Mesenchymal stem cell (in vitro differentiated cells and primary cell): Measurements from ENCODE around the gene SOCS4.
"Not testable (repeated sequence)": the region's sequence is repeated elsewhere in the genome, so short reads cannot be mapped to it uniquely, and the experiment has no call there.

Source experiments
- DNase-seq: peaks from one replicate; pipeline ENCODE4 v3.0.0-alpha.2; 2013
- H2AFZ ChIP-seq: one replicate; pipeline ENCODE4 v1.6.1; 2013; ENCODE audit warnings: low read depth, mild to moderate bottlenecking, control low read depth, inconsistent platforms, low read length, moderate library complexity
- H2AK5ac ChIP-seq: 2 replicates; pipeline ENCODE4 v1.6.1; 2013; ENCODE audit warnings: low read length, moderate library complexity, mild to moderate bottlenecking, inconsistent platforms; ENCODE audit not compliant: severe bottlenecking
- H2BK120ac ChIP-seq: one replicate; pipeline ENCODE4 v1.6.1; 2013; ENCODE audit warnings: low read depth, mild to moderate bottlenecking, inconsistent platforms, low read length, moderate library complexity
- H2BK12ac ChIP-seq, 2 experiments: one replicate each; pipeline ENCODE4 v1.6.1; 2013; ENCODE audit warnings: inconsistent platforms in 2 of 2, low read length in 2 of 2, mild to moderate bottlenecking in 2 of 2, moderate library complexity in 2 of 2, control low read depth in 1 of 2
- H2BK15ac ChIP-seq: one replicate; pipeline ENCODE4 v1.6.1; 2013; ENCODE audit warnings: mild to moderate bottlenecking, low read depth, inconsistent platforms; ENCODE audit not compliant: poor library complexity, severe bottlenecking
- H2BK5ac ChIP-seq: 2 replicates; pipeline ENCODE4 v1.6.1; 2013; ENCODE audit warnings: low read depth, mild to moderate bottlenecking, low read length, control low read depth, inconsistent platforms; ENCODE audit not compliant: poor library complexity, severe bottlenecking
- H3K14ac ChIP-seq, 2 experiments: one replicate each; pipeline ENCODE4 v1.6.1; 2013; ENCODE audit warnings: inconsistent platforms in 2 of 2, low read length in 2 of 2, control low read depth in 1 of 2, mild to moderate bottlenecking in 1 of 2, moderate library complexity in 1 of 2
- H3K18ac ChIP-seq, 2 experiments: one replicate each; pipeline ENCODE4 v1.6.1; 2013; ENCODE audit warnings: inconsistent platforms in 2 of 2, low read length in 2 of 2, control low read depth in 1 of 2, low read depth in 1 of 2, mild to moderate bottlenecking in 1 of 2
- H3K23ac ChIP-seq, 2 experiments: one replicate each; pipeline ENCODE4 v1.6.1; 2013; ENCODE audit warnings: inconsistent platforms in 2 of 2, low read length in 2 of 2, mild to moderate bottlenecking in 2 of 2, moderate library complexity in 2 of 2, control low read depth in 1 of 2
- H3K27ac ChIP-seq: 2 replicates; pipeline ENCODE4 v1.5.1; 2013; ENCODE audit warnings: mild to moderate bottlenecking, moderate library complexity, low read length, control low read depth, inconsistent platforms; ENCODE audit not compliant: poor library complexity, severe bottlenecking
- H3K27me3 ChIP-seq, 2 experiments: 2 replicates each; pipeline versions ENCODE4 v1.6.1 to v1.7.0; 2013; ENCODE audit warnings: low read length in 2 of 2, mild to moderate bottlenecking in 2 of 2, moderate library complexity in 2 of 2, control low read depth in 1 of 2, inconsistent platforms in 1 of 2; ENCODE audit not compliant: control insufficient read depth in 1 of 2, insufficient read depth in 1 of 2
- H3K36me3 ChIP-seq, 2 experiments: 2 replicates each; pipeline versions ENCODE4 v1.6.1 to v1.7.0; 2013; ENCODE audit warnings: low read length in 2 of 2, control low read depth in 1 of 2, inconsistent platforms in 1 of 2, low read depth in 1 of 2, mild to moderate bottlenecking in 1 of 2; ENCODE audit not compliant: insufficient read depth in 2 of 2, control insufficient read depth in 1 of 2
- H3K4ac ChIP-seq, 2 experiments: one replicate each; pipeline ENCODE4 v1.6.1; 2013; ENCODE audit warnings: inconsistent platforms in 2 of 2, low read length in 2 of 2, mild to moderate bottlenecking in 2 of 2, moderate library complexity in 2 of 2, control low read depth in 1 of 2, low read depth in 1 of 2
- H3K4me1 ChIP-seq: 2 replicates; pipeline ENCODE4 v1.6.1; 2013; ENCODE audit warnings: low read depth, low read length, control low read depth; ENCODE audit not compliant: control insufficient read depth, insufficient read depth
- H3K4me2 ChIP-seq: 2 replicates; pipeline ENCODE4 v1.6.1; 2013; ENCODE audit warnings: low read length, mild to moderate bottlenecking, inconsistent platforms; ENCODE audit not compliant: poor library complexity, severe bottlenecking
- H3K4me3 ChIP-seq, 2 experiments: 2 replicates each; pipeline versions ENCODE4 v1.5.1 to v1.7.0; 2013; ENCODE audit warnings: low read length in 2 of 2, mild to moderate bottlenecking in 2 of 2, control low read depth in 1 of 2, low read depth in 1 of 2; ENCODE audit not compliant: insufficient read depth in 1 of 2
- H3K79me1 ChIP-seq: replicated peaks from 2 replicates; pipeline ENCODE4 v1.6.1; 2013; ENCODE audit warnings: mild to moderate bottlenecking, control low read depth, low read length, inconsistent platforms; ENCODE audit not compliant: poor library complexity, severe bottlenecking
- H3K9ac ChIP-seq: 2 replicates; pipeline ENCODE4 v1.7.0; 2013; ENCODE audit warnings: mild to moderate bottlenecking, low read length, moderate library complexity
- H3K9me3 ChIP-seq: 2 replicates; pipeline ENCODE4 v1.7.0; 2013; ENCODE audit warnings: mild to moderate bottlenecking, low read length; ENCODE audit not compliant: control insufficient read depth
- H4K8ac ChIP-seq: one replicate; pipeline ENCODE4 v1.6.1; 2013; ENCODE audit warnings: inconsistent platforms, mild to moderate bottlenecking, low read length, moderate library complexity
- H4K91ac ChIP-seq: one replicate; pipeline ENCODE4 v1.6.1; 2013; ENCODE audit warnings: mild to moderate bottlenecking, low read length, inconsistent platforms
- WGBS: methylation state at CpG from one replicate; pipeline ENCODE4 v1.1.7; 2013; ENCODE audit warnings: mixed read lengths; 5-methylcytosine and 5-hydroxymethylcytosine counted together

Gene SOCS4

DNA sequence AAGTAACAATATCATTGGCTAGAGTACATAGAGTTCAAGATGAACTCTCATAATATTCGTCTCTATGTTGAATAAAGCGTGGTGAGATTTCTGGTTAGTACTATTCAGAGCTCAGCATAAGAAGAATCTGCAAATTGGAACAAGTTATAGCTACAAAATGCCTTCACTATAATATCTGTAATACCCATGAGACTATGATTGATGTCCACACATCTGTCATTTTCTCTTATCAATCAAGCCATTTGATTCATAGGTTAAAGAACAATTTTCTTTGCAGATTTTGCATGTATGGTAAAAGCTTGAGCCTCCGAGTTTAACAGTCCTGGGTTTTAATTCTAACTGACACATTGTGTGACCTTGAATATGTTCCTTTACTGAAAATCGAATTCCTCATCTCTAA is 1.4 kb downstream of the SOCS4 start:
- WGBS, result 56% methylated on average over 1 of the region's 4 CpGs
- Histone ChIP-seq H2AFZ (no peak overlapping the region), H3K9me3 (no peaks in the 10 kb centered on the region), H2AK5ac (no peak overlapping the region), H2BK120ac (no peak overlapping the region), H3K4me1 (no peaks in the 10 kb centered on the region), H4K91ac (no peak overlapping the region), H4K8ac (no peak overlapping the region), H2BK12ac (no peak overlapping the region), H3K4me3 (peak overlapping the region in 1 of 2 experiments; percentile 99), H3K79me1 (peaks cover 6% of the 10 kb centered on the region), H3K4ac (no peak overlapping the region), H3K4me2 (peak overlapping the region; percentile 67), H3K23ac (no peak overlapping the region), H2BK5ac (no peak overlapping the region), H3K9ac (peak overlapping the region; percentile 95), H3K36me3 (peaks cover 0 to 10% of the 10 kb centered on the region in 2 experiments), H3K18ac (no peak overlapping the region), H3K14ac (no peak overlapping the region), H3K27me3 (no peaks in the 10 kb centered on the region), H3K27ac (no peak overlapping the region), H2BK15ac (no peak overlapping the region)
- DNase-seq, result no peak

DNA sequence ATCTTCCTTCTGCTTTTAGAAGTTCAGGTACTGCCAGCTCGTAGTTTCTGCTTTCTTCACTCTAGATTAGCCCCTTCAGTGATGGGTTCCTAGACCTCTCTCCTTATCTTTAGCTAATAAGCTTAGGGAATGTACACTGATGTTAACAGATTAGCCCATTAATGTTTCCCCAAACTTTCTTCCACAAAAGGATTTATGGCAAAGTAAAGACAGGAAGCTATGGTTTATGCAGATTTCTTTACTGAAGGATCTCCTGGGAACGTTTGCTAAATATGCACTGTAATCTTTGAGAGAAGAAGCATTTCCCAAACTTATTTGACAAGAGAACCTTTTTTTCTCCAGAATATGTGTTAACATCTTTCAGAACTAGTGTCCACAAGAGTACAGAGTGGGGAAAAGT is 4.2 kb downstream of the SOCS4 start:
- no peak overlapping the region for H3K18ac ChIP-seq
- no peaks in the 10 kb centered on the region for H3K4me1 ChIP-seq
- H3K9me3 ChIP-seq, result no peaks in the 10 kb centered on the region
- no peak overlapping the region for H2AFZ ChIP-seq
- no peak overlapping the region for H3K4me2 ChIP-seq
- H4K91ac ChIP-seq, result no peak overlapping the region
- no peaks in the 10 kb centered on the region for H3K27me3 ChIP-seq
- H3K4ac ChIP-seq, result no peak overlapping the region
- H2AK5ac ChIP-seq, result no peak overlapping the region
- no peak overlapping the region for H2BK120ac ChIP-seq
- H4K8ac ChIP-seq, result no peak overlapping the region
- peaks cover 4 to 19% of the 10 kb centered on the region in 2 experiments for H3K36me3 ChIP-seq
- DNase-seq, result peak; percentile 40
- H3K4me3 ChIP-seq, result no peak overlapping the region
- H2BK5ac ChIP-seq, result no peak overlapping the region
- H2BK12ac ChIP-seq, result no peak overlapping the region
- H3K23ac ChIP-seq, result no peak overlapping the region
- H3K79me1 ChIP-seq, result no peaks in the 10 kb centered on the region
- WGBS, result 38% methylated on average over 1 of the region's 2 CpGs
- no peak overlapping the region for H2BK15ac ChIP-seq
- H3K14ac ChIP-seq, result no peak overlapping the region
- H3K9ac ChIP-seq, result peak overlapping the region; percentile 34
- peak overlapping the region; percentile 51 for H3K27ac ChIP-seq

DNA sequence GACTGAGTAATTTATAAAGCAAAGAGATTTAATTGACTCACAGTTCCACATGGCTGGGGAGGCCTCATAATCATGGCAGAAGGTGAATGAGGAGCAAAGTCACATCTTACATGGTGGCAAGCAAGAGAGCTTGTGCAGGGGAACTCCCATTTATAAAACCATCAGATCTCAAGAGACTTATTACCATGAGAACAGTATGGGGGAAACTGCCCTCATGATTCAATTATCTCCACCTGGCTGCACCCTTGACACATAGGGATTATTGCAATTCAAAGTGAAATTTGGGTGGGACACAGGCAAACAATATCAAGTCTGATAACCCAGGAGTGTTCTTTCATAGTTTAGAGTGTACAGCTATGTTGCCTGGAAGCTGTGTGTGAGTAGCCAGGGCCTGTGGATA is 11.0 kb downstream of the SOCS4 start:
- H2AK5ac ChIP-seq, H2BK5ac ChIP-seq, H2AFZ ChIP-seq, H3K23ac ChIP-seq, H2BK120ac ChIP-seq, H4K8ac ChIP-seq, H3K9me3 ChIP-seq, H2BK12ac ChIP-seq, H3K18ac ChIP-seq, H3K9ac ChIP-seq, H4K91ac ChIP-seq, H3K4me2 ChIP-seq, H3K4me3 ChIP-seq, H2BK15ac ChIP-seq, H3K4ac ChIP-seq, H3K14ac ChIP-seq, DNase-seq, H3K27me3 ChIP-seq, H3K27ac ChIP-seq, H3K4me1 ChIP-seq: not testable (repeated sequence)
- H3K36me3 ChIP-seq, result peaks cover 15 to 37% of the 10 kb centered on the region in 2 experiments
- H3K79me1 ChIP-seq, result peaks cover 13% of the 10 kb centered on the region

DNA sequence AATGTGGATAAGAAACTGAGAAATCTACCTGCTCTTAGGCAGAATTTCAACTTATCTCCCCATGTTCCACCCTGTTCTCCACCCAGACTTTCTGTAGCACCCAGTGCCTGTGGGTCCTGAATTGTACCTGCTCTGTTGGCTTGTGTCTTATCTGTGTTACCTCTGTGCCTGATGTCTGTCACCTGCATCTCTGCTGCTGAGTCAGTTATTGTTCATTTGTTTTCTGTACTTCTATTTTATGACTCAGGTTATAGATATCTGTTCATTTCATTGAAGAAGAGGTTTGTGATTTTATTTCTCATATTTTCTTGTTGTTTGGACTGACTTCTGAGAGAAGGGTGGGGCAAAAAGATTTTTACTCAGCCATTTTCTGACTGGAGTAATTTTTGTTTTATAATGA is 11.7 kb downstream of the SOCS4 start:
- Histone ChIP-seq H2BK120ac (no peak overlapping the region), H2AK5ac (no peak overlapping the region), H3K79me1 (peaks cover 15% of the 10 kb centered on the region), H3K4me3 (no peak overlapping the region), H2BK12ac (no peak overlapping the region), H3K36me3 (peaks cover 15 to 44% of the 10 kb centered on the region in 2 experiments), H3K4me2 (no peak overlapping the region), H3K14ac (no peak overlapping the region), H3K9me3 (no peaks in the 10 kb centered on the region), H3K27me3 (no peaks in the 10 kb centered on the region), H3K4ac (no peak overlapping the region), H3K23ac (no peak overlapping the region), H3K27ac (no peak overlapping the region), H3K4me1 (no peaks in the 10 kb centered on the region), H3K9ac (peak overlapping the region; percentile 28), H2AFZ (no peak overlapping the region), H3K18ac (no peak overlapping the region), H4K91ac (no peak overlapping the region), H2BK15ac (no peak overlapping the region), H4K8ac (no peak overlapping the region), H2BK5ac (no peak overlapping the region)
- DNase-seq, result no peak
